CD8-positive, alpha-beta memory T cell (primary cell): ENCODE data around the gene KDM4C. TPM values are rescaled to one million over a fixed set of nuclear protein-coding genes. Genes with fewer than 3 reads are reported as not detected.

Source experiments
- CTCF ChIA-PET: fragments of 350-600 bp; sonication (Branson Sonifier 250); formaldehyde crosslinking; loops from one replicate; lab custom pipeline; 2021; ENCODE audit warnings: antibody characterized with exemption; lab: Charles Lee
- POLR2A ChIA-PET: fragments of 350-600 bp; sonication (Branson Sonifier 250); formaldehyde crosslinking; loops from one replicate; lab custom pipeline; 2021; ENCODE audit warnings: antibody characterized with exemption; lab: Charles Lee
- DNase-seq, 5 donors: peaks; one replicate each; pipeline versions ENCODE4 v3.0.0 to v3.0.0-alpha.2; 2020 to 2022; ENCODE audit warnings: mixed read lengths in 1 of 5
- H3K27ac ChIP-seq: one replicate; pipeline ENCODE4 v1.7.0; 2013; ENCODE audit warnings: low read depth, mild to moderate bottlenecking, low read length, moderate library complexity
- H3K27me3 ChIP-seq: 2 replicates; pipeline ENCODE4 v1.7.0; 2013; ENCODE audit warnings: low read length, mild to moderate bottlenecking; ENCODE audit not compliant: insufficient read depth, poor library complexity, severe bottlenecking
- H3K36me3 ChIP-seq: 2 replicates; pipeline ENCODE4 v1.7.0; 2013; ENCODE audit warnings: mild to moderate bottlenecking, low read length, moderate library complexity; ENCODE audit not compliant: insufficient read depth
- H3K4me1 ChIP-seq: 2 replicates; pipeline ENCODE4 v1.7.0; 2013; ENCODE audit warnings: mild to moderate bottlenecking, low read length, moderate library complexity; ENCODE audit not compliant: insufficient read depth
- H3K4me3 ChIP-seq: 2 replicates; pipeline ENCODE4 v1.7.0; 2013; ENCODE audit warnings: mild to moderate bottlenecking, low read length
- H3K9me3 ChIP-seq: 2 replicates; pipeline ENCODE4 v1.7.0; 2013; ENCODE audit warnings: mild to moderate bottlenecking, low read length
- H3K27ac Mint-ChIP-seq, 8 donors: one replicate each; pipeline ENCODE4 v1.8.0; 2020 to 2021; ENCODE audit warnings: mixed read lengths in 8 of 8, mild to moderate bottlenecking in 6 of 8, inconsistent platforms in 3 of 8, moderate library complexity in 3 of 8
- H3K27me3 Mint-ChIP-seq, 2 donors: one replicate each; pipeline ENCODE4 v1.8.0; 2020 to 2021; ENCODE audit warnings: mixed read lengths in 2 of 2, mild to moderate bottlenecking in 1 of 2, moderate library complexity in 1 of 2
- H3K36me3 Mint-ChIP-seq, 3 donors: one replicate each; pipeline ENCODE4 v1.8.0; 2020 to 2021; ENCODE audit warnings: mixed read lengths in 3 of 3, inconsistent platforms in 1 of 3, mild to moderate bottlenecking in 1 of 3
- H3K4me1 Mint-ChIP-seq, 3 donors: one replicate each; pipeline ENCODE4 v1.8.0; 2020 to 2021; ENCODE audit warnings: mixed read lengths in 3 of 3, inconsistent platforms in 1 of 3, mild to moderate bottlenecking in 1 of 3
- H3K4me3 Mint-ChIP-seq, 7 donors: one replicate each; pipeline ENCODE4 v1.8.0; 2020 to 2021; ENCODE audit warnings: mixed read lengths in 7 of 7, mild to moderate bottlenecking in 6 of 7, moderate library complexity in 4 of 7, inconsistent platforms in 2 of 7
- H3K9me3 Mint-ChIP-seq, 5 donors: one replicate each; pipeline ENCODE4 v1.8.0; 2020 to 2022; ENCODE audit warnings: mixed read lengths in 5 of 5, mild to moderate bottlenecking in 3 of 5, moderate library complexity in 2 of 5, inconsistent platforms in 1 of 5
- polyA plus RNA-seq: library from polyadenylated mRNA; unstranded; fragments of 300-500 nt; fragmentation: Illumina TruSeq; gene quantifications from one replicate; pipeline ENCODE4 v1.2.3, GENCODE V29; 2021
- total RNA-seq, 2 experiments: library from RNA; stranded (reverse); gene quantifications; one replicate each; pipeline ENCODE4 v1.2.3, GENCODE V29; 2021

The KDM4C gene
- total and polyA plus RNA-seq, 3 experiments from 2014 or later = 25.9 to 31.9 (median 26.8) TPM

DNA sequence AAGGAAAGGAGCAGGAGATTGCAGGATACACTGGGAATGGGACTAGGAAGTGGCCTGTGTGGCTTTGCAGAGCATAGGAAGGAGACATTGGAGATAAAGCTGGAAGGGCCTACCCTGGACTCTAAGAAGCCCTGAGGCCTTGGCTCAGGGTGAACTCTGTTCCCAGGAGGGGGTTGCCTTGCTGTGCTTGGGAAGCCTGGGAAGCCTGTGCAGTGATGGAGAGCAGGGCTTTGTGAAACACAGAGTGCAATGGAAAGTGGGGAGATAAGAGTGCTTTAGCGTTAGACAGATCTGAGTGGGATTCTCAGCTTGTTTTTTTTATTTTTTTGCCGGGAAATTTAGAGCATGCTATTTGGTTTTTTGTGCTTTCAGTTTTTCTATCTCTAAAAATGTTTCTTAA is 437.8 kb downstream of the KDM4C start:
- H3K36me3 Mint-ChIP-seq = no peaks in the 10 kb centered on the region
- H3K27me3 Mint-ChIP-seq = peaks cover 0 to 1% of the 10 kb centered on the region in 2 donors
- no peaks in the 10 kb centered on the region for H3K9me3 ChIP-seq
- CTCF ChIA-PET = no interaction called here
- H3K9me3 Mint-ChIP-seq = peaks cover 0 to 5% (median 2%) of the 10 kb centered on the region in 5 donors
- no peak overlapping the region for H3K27ac ChIP-seq
- H3K27ac Mint-ChIP-seq = no peak overlapping the region
- no peaks in the 10 kb centered on the region for H3K4me1 ChIP-seq
- no peaks in the 10 kb centered on the region for H3K4me1 Mint-ChIP-seq
- no peak overlapping the region for H3K4me3 Mint-ChIP-seq
- H3K4me3 ChIP-seq = no peak overlapping the region
- H3K36me3 ChIP-seq = no peaks in the 10 kb centered on the region
- no peak for DNase-seq
- POLR2A ChIA-PET = no interaction called here
- no peaks in the 10 kb centered on the region for H3K27me3 ChIP-seq

DNA sequence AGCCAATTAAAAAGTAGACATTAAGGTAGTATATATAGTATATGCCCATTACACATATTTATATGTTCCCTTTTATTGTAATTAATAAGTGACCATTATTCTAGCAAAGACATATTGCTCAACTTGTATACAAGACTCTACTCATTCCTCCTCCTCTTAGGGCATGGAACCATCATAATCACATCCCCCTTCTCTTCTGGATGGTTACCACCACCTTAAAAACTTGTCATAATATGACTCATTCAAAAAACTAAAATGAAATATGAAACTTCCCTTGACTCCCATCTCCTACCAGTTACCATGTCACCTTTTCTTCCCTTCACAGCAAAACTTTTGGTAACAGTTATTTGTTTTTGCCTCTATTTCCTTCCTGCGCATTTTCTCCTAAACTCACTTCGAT is 438.7 kb downstream of the KDM4C start:
- Mint-ChIP-seq H3K27me3 (peaks cover 0 to 1% of the 10 kb centered on the region in 2 donors), H3K4me1 (no peaks in the 10 kb centered on the region), H3K36me3 (no peaks in the 10 kb centered on the region), H3K4me3 (no peak overlapping the region), H3K27ac (no peak overlapping the region), H3K9me3 (peaks cover 0 to 2% (median 0%) of the 10 kb centered on the region in 5 donors)
- Histone ChIP-seq H3K9me3 (no peaks in the 10 kb centered on the region), H3K4me3 (no peak overlapping the region), H3K36me3 (no peaks in the 10 kb centered on the region), H3K27ac (no peak overlapping the region), H3K27me3 (no peaks in the 10 kb centered on the region), H3K4me1 (no peaks in the 10 kb centered on the region)
- ChIA-PET POLR2A (no interaction called here), CTCF (no interaction called here)
- no peak for DNase-seq

DNA sequence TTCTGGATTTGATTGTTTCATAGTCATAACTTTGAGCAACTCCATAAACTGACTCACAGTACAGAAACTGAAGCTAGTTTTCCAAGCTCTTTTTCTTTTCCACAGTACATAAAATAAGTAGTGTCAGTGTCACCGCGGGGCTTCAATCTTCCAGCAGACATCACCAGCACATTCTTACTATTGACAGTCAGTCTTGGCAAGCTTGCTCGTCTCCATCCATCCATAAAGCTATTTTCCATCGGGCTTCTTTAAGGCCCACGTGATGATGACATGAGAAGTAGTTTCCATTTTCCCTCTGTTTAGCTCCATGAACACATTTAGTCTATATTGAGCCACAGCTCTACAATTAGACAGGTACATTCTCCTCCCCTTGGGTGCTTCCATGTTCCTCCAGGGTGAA is 443.4 kb downstream of the KDM4C start:
- H3K9me3 Mint-ChIP-seq = no peaks in the 10 kb centered on the region

GRCh38 chr9:7205806-7206205 is 448.0 kb downstream of the KDM4C start:
- Histone ChIP-seq H3K4me3 (no peak overlapping the region), H3K4me1 (no peaks in the 10 kb centered on the region), H3K9me3 (no peaks in the 10 kb centered on the region), H3K27ac (no peak overlapping the region), H3K36me3 (no peaks in the 10 kb centered on the region), H3K27me3 (no peaks in the 10 kb centered on the region)
- Mint-ChIP-seq H3K27ac (no peak overlapping the region), H3K27me3 (peaks cover 0 to 2% of the 10 kb centered on the region in 2 donors), H3K4me1 (no peaks in the 10 kb centered on the region), H3K9me3 (no peaks in the 10 kb centered on the region), H3K36me3 (no peaks in the 10 kb centered on the region), H3K4me3 (no peak overlapping the region)
- POLR2A ChIA-PET = no interaction called here
- CTCF ChIA-PET = no interaction called here
- DNase-seq = no peak

More for the DNA sequence above, 443.4 kb downstream of the KDM4C start:
- Histone ChIP-seq H3K4me1 (no peaks in the 10 kb centered on the region), H3K4me3 (no peak overlapping the region), H3K36me3 (no peaks in the 10 kb centered on the region), H3K27ac (no peak overlapping the region), H3K27me3 (no peaks in the 10 kb centered on the region), H3K9me3 (no peaks in the 10 kb centered on the region)
- ChIA-PET CTCF (no interaction called here), POLR2A (no interaction called here)
- peaks cover 0 to 3% of the 10 kb centered on the region in 2 donors for H3K27me3 Mint-ChIP-seq
- no peaks in the 10 kb centered on the region for H3K4me1 Mint-ChIP-seq
- no peaks in the 10 kb centered on the region for H3K36me3 Mint-ChIP-seq
- no peak for DNase-seq
- no peak overlapping the region for H3K27ac Mint-ChIP-seq
- H3K4me3 Mint-ChIP-seq = no peak overlapping the region

DNA sequence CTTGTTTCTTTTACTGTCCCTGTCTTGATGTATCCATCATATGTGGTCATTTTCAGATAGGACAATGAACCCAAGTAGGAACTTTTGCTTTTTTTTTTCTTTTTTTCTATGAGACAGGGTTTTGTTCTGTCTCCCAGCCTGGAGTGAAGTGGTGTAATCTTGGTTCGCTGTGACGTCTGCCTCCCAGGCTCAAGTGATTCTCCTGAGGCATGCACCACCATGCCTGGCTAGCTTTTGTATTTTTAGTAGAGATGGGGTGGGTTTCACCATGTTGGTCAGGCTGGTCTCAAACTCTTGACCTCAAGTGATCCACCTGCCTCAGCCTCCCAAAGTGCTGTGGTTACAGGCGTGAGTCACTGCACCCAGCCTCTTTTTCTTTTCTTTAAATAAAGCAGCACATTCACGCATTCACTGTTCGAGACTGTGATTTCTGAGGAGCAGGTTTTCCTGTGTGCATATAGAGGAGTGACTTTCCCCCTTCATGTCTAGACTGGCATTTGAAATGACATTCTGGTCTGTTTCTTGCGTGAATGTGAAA is 448.5 kb downstream of the KDM4C start:
- Histone ChIP-seq H3K4me1 (no peaks in the 10 kb centered on the region), H3K27me3 (no peaks in the 10 kb centered on the region), H3K27ac (no peak overlapping the region), H3K36me3 (no peaks in the 10 kb centered on the region), H3K9me3 (no peaks in the 10 kb centered on the region), H3K4me3 (no peak overlapping the region)
- Mint-ChIP-seq H3K27me3 (peaks cover 0 to 2% of the 10 kb centered on the region in 2 donors), H3K27ac (no peak overlapping the region), H3K9me3 (no peaks in the 10 kb centered on the region), H3K4me3 (no peak overlapping the region), H3K36me3 (no peaks in the 10 kb centered on the region), H3K4me1 (no peaks in the 10 kb centered on the region)
- ChIA-PET CTCF (no interaction called here), POLR2A (no interaction called here)
- DNase-seq = no peak

DNA sequence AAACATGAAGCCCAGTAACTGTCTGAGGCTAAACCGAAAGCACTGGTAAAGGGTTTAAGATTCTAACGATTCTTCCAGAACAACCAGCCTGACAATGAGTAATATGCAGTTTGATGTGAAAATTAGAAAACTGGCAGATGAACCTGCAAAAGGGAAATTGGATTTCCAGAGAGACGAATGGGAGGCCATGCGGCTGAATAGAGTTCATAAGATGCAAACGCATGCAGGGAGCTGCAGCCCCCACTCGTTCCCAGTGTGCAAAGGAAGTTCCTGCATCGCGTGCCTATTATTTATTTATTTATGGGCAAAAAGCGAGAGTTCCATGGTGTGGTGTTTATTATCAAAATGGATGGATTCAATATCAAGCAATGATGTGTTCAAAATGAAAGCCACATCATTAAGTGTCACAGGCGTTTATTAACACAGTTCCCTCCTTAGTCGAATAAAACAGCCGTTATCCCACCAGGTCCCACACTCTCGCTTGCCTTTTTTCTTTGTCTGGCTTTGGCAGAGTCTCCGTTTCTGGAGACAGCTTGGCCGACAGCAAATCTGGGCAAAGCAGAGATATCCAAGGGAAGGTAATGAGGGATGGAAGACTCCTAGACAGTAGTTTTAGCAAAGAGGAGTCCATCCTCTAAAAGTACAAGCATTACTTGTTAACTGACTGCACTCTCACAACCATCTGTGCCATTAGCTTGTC is 451.4 kb downstream of the KDM4C start:
- Histone ChIP-seq H3K27ac (no peak overlapping the region), H3K9me3 (no peaks in the 10 kb centered on the region), H3K4me1 (no peaks in the 10 kb centered on the region), H3K27me3 (no peaks in the 10 kb centered on the region), H3K36me3 (no peaks in the 10 kb centered on the region), H3K4me3 (no peak overlapping the region)
- no peak overlapping the region for H3K4me3 Mint-ChIP-seq
- no peak overlapping the region for H3K27ac Mint-ChIP-seq
- DNase-seq = no peak
- H3K4me1 Mint-ChIP-seq = no peaks in the 10 kb centered on the region
- ChIA-PET POLR2A (no interaction called here), CTCF (no interaction called here)
- no peaks in the 10 kb centered on the region for H3K36me3 Mint-ChIP-seq
- H3K27me3 Mint-ChIP-seq = peaks cover 2 to 4% of the 10 kb centered on the region in 2 donors
- H3K9me3 Mint-ChIP-seq = no peaks in the 10 kb centered on the region

DNA sequence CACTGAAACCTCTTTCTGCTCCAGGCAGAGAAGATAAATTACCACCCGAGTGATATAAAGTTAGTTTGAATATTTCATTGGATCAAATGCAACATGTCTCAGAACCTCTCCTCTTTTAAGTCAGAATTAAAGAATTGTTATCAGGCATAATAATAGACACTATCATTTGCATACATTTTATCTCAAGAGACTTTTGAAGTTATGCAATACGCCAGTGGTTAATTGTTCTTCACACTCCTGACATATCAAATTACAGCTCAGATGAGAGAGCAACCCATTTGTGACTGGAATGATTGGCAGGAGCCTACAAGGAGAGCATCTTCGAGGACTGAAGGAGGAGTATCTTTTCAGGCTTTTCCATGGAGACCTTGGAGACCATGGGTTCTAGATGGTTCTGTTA is 452.2 kb downstream of the KDM4C start:
- POLR2A ChIA-PET = no interaction called here
- H3K4me1 ChIP-seq = no peaks in the 10 kb centered on the region
- H3K27ac ChIP-seq = no peak overlapping the region
- no peak overlapping the region for H3K4me3 Mint-ChIP-seq
- peaks cover 0 to under 1% (median 0%) of the 10 kb centered on the region in 5 donors for H3K9me3 Mint-ChIP-seq
- H3K27me3 Mint-ChIP-seq = peaks cover 4 to 6% of the 10 kb centered on the region in 2 donors
- no peak overlapping the region for H3K27ac Mint-ChIP-seq
- CTCF ChIA-PET = no interaction called here
- H3K36me3 Mint-ChIP-seq = no peaks in the 10 kb centered on the region
- no peak overlapping the region for H3K4me3 ChIP-seq
- no peaks in the 10 kb centered on the region for H3K27me3 ChIP-seq
- H3K4me1 Mint-ChIP-seq = no peaks in the 10 kb centered on the region
- H3K9me3 ChIP-seq = no peaks in the 10 kb centered on the region
- no peaks in the 10 kb centered on the region for H3K36me3 ChIP-seq
- DNase-seq = no peak

- peaks cover 0 to 4% (median 0%) of the 10 kb centered on the region in 5 donors for H3K9me3 Mint-ChIP-seq
- H3K4me1 Mint-ChIP-seq = peaks cover 2% of the 10 kb centered on the region in 3 donors
- no peaks in the 10 kb centered on the region for H3K36me3 Mint-ChIP-seq
- H3K27me3 ChIP-seq = no peaks in the 10 kb centered on the region
- no peak overlapping the region for H3K27ac ChIP-seq
- POLR2A ChIA-PET = no interaction called here
- H3K9me3 ChIP-seq = no peaks in the 10 kb centered on the region
- H3K4me1 ChIP-seq = no peaks in the 10 kb centered on the region
- no peak overlapping the region for H3K27ac Mint-ChIP-seq
- DNase-seq = no peak
- CTCF ChIA-PET = no interaction called here
- no peak overlapping the region for H3K4me3 Mint-ChIP-seq
- no peak overlapping the region for H3K4me3 ChIP-seq
- no peaks in the 10 kb centered on the region for H3K36me3 ChIP-seq
- peaks cover 6 to 7% of the 10 kb centered on the region in 2 donors for H3K27me3 Mint-ChIP-seq
Measured at GRCh38 chr9:7210854-7211637, 453.3 kb downstream of the KDM4C start.
